Measurements from ENCODE around the gene NR2C2AP.
A peak's percentile ranks its signal among the peaks of the same experiment; 100 is the strongest.

Gene NR2C2AP

DNA sequence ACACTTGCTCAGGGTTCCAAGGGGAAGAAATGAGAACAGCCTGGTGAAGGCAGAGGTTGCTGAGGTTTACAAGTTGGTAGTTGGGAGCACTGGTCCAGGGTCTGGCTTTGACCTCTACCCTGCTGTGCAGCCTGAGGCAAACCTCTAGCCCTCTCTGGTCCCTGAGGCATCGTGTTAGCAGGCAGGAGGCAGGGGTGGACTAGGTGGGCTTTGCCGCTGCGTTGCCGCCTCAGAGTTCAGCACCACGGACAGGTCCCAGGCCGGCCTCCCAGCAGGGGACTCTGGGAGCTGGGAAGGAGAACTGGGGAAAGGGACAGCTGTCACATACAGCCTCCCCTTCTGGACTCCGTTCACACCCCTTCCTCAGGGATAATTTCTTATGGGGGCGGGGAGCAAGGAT is 11.7 kb upstream of the NR2C2AP start:
- peak; percentile 89 for DNase-seq (ENCODE audit: low spot score)

DNA sequence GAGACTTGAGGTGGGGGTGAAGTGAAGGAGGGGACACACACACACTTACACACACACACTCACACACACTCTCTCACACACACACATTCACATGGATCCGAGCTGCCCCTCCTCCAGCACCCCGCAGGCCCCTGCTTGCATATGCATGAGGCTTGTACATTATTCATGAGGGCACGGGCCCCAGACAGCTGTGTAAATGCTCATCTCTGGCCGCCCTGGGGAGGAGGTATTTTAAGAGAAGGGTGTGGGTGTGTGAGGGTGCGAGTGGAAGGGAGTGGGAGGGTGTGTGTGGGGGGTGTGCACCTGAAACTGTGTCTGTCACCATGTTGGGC is 10.9 kb upstream of the NR2C2AP start:
- no peak for DNase-seq (ENCODE audit: low spot score)

DNA sequence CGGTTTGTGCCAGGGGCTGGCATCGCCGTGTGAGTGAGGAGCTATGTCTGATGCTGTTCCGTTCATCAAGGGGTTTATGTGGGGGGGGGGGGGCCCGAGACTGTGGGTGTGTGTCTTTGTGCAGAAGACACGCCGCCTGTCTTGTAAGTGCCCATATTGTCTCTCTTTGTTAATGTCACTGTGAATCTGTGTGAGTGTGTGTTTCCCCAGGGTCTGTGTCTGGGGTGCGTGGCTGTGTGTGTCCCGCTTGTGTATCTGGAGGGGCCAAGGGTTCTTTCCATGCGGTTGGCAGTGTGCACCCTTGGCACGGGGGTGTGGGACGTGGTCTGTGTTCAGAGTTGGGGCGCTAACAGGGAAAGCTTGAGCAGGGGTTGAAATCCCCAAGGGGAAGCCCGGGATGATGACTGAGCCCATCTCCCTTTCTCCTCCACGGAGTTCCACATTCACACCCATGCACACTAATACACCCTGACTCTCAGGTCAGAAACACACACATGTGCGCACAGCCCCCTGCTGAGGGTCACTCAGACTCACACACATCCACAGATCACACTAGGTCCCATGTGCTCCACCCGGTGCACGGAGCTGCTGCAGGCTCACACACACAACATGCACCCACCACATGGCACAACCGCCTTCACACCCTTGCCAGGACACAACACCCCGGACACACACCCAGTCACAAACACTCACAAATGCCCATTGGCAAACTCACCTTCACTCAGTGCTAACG is 10.4 kb upstream of the NR2C2AP start:
- no peak for DNase-seq (ENCODE audit: low spot score)

- DNase-seq (ENCODE audit: low spot score), result no peak
These were observed 9.7 kb upstream of the NR2C2AP start for GRCh38 chr19:19212916-19213315.

DNA sequence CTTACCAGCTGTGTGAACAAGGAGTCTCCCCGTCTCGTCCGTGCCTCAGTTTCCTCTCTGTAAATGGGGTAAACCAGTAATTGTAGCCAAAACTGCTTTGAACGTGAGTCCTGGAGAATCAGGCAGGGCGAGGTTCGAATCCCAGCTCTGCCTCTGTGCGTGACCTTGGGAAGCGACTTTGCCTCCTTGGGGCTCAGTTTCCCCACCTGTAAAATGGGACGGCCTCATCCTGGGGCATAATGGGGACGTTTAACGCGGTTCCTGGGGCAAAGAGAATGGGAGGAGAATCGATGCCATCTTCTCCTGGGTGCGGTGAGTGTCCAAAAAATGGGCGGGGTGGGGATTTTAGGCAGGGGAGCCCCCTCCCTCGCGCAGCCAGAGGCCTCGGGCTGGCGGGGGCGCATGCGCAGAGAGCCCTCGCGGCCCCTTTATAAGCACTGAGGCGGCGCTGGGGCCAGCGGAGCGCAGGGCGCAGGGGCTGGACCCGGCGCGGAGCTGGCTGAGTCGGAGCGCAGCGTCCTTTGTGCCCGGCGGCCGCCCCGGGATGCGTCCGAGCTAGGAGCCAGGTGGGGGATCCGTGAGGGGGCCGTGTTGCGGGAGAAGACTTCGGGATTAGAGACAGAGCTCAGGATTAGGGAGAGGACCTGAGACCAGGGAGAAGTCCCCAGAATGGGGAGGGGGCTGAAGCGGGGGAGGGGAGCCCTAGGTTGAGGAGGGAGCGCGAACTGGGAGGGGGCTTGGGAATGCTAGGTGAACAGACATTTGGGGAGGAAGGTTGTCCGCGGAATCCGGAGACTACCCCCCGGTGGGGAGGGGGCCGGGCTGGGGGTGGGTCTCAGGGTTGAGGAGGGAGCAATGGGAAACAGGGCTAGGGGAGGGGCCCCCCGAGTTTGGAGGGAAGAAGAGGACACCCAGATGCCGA is 8.5 kb upstream of the NR2C2AP start, which contains the start of gene NCAN:
NCAN (plus strand) TSS at position 460 of the 922 bp plus-strand sequence. CDS start 4,996 bp downstream, outside the sequence.
- peak; percentile 85 for DNase-seq (ENCODE audit: low spot score)

DNA sequence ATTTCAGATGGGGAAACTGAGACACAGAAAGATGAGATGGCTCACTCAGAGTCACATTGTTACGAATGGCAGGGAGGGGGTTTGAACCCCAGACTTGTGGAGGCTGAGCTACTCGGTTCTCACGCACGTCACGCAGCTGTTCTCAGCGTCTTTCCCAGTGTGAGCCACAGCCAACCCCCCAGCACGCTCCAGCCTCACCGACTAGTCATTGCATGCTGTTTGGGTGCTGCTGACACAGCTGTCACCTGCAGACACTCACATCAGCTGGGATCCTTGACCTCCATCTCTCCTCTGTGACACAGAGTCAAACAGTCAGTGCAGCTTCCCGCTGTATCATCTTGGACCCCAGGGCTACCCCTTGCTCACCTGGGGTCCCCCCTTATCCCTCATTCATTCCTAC is 6.2 kb upstream of the NR2C2AP start:
- DNase-seq (ENCODE audit: low spot score), result no peak

- DNase-seq (ENCODE audit: low spot score), result no peak
These were observed 4.7 kb upstream of the NR2C2AP start for GRCh38 chr19:19207637-19208572.

DNA sequence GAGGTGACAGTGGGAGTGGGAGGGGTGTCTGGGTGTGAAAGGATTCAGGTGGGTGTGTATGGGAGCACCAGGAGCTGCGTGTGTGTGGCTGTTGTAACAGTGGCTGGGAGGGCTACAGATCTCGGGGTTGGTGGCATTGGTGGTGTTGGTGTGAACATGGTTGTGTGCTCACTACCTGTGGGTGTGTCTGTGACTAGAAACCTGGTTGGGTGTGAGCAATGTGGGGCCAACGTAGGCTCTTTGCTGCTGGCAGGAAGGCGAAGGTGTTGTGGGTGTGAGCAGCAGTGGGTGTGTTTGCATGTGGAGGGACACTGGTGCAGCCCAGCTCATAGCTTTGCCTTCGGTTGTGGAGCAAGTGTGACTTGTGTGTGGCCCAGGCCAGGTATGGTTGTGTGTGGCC is 3.7 kb upstream of the NR2C2AP start:
- no peak for DNase-seq (ENCODE audit: low spot score)

GRCh38 chr19:19205416-19206410 is 2.5 kb upstream of the NR2C2AP start:
- DNase-seq (ENCODE audit: low spot score), result no peak

DNA sequence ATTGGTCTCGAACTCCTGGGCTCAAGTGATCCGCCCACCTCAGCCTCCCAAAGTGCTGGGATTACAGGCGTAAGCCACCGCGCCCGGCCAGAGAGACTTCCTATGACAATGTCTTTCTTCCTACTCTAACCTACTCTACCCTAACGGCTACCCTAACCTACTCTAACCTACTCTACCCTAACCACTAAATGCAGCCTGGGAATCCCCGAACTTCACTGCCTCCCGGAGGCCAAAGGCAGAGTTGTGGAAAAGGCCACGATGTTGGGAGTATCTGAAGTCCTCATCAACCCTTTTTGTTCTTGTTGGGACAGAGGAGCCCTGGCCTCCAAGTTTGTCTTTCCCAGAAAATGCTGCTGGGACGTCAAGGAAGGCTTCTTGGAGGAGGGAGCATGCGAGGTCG is 967 bp upstream of the NR2C2AP start:
- peak; percentile 62 for DNase-seq (ENCODE audit: low spot score)

DNA sequence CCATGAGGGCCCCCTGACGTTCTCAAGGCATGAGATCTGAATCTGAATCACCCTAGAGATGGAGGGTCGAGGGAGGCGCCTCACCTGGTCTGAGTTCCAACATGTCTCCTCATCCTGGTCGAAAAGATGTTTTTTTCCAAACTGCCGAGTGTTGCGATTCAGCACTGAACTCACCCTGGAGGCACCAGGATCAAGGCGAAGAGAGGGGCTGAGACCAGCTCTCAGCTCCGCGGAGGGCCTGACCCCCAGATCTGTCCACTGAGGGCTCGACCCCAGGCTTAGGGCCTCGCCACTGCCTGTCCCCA is 555 bp downstream of the NR2C2AP start:
- no peak for DNase-seq (ENCODE audit: low spot score)

GRCh38 chr19:19201697-19202630 is 1.2 kb downstream of the NR2C2AP start:
- DNase-seq (ENCODE audit: low spot score), result no peak

DNA sequence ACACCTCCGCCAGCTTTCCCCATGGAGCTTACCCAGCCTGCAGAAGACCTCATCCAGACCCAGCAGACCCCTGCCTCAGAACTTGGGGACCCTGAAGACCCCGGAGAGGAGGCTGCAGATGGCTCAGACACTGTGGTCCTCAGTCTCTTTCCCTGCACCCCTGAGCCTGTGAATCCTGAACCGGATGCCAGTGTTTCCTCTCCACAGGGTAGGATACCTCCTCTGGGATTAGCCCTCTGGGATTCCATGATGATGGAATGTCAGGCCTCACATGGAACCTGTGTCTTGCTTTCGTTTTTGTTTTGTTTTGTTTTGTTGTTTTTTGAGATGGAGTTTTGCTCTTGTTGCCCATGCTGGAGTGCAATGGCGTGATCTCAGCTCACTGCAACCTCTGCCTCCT is 9.3 kb downstream of the NR2C2AP start:
- no peak for DNase-seq (ENCODE audit: low spot score)

DNA sequence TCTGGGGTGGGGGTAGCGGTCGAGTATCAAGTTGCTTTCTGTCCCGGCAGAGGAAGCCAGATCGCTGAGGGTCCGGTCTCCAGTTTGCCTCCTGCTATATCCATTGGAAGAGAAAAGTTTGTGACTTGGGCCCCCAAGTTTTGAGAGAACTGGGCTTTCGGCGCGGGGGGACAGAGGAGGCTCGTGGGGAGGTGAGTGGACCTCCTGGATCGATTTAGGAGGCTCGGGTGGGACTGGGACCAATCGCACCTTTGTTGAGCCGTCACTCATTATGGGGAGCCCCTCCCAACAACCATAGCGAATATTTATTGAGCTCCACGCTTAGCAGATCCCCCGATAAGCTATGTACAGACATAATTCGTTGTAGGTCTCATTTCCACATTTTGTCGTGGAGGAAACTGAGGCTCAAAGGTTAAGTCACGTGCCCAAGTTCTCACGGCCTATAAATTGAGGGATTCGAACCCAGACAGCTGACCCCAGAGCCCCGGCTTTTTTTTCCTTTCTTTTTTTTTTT is 10.2 kb downstream of the NR2C2AP start:
- no peak for DNase-seq (ENCODE audit: low spot score)

DNA sequence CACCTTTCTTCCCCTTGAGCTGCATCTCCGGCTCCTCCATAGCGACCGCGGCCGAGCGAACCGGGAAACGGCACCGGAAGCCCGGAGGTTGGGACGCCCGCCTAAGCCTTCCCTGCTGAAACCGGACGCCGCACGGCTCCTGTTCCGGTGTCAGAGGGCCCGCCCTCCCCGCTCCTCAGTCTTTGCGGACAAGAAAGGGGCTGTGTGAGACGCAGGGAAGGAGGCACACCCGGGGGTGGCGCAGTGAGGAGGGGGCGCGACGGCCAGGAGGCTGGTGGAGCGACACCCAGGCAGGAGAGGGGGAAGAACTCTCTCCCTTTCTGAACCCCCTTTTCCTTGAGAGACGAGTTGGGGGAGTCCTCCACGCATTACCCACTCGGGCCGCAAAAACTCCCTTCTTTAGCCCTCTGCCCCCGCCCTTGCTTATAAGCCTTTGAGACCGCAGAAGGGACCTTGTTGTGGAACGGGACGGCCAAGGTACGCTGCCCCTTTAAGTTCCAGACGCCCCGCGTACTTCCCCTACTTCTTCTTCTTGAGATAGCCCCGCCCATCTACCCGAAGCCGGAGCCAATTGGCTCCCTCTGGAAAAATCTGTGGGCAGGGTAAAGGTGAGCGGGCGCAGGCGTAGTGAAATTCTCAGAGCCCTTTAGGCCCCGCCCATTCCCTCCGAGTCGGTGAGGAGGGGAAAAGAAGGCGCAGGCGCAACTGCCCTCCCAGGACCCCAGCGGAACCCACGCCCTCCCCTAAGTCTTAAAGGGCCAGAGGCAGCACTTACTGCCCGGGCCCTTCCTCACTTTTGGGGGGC is 10.9 kb downstream of the NR2C2AP start, which contains the start of the genes BORCS8 and RFXANK:
BORCS8 (minus strand) TSS at position 75 of the 805 bp plus-strand sequence; CDS start at position 40, 35 bp downstream.
RFXANK (plus strand) TSS at position 181 of the 805 bp plus-strand sequence. CDS start 1,689 bp downstream, outside the sequence.
- peak; percentile 94 for DNase-seq (ENCODE audit: low spot score)

- no peak for DNase-seq (ENCODE audit: low spot score)
These were observed 11.5 kb downstream of the NR2C2AP start for GRCh38 chr19:19191768-19192077.

DNA sequence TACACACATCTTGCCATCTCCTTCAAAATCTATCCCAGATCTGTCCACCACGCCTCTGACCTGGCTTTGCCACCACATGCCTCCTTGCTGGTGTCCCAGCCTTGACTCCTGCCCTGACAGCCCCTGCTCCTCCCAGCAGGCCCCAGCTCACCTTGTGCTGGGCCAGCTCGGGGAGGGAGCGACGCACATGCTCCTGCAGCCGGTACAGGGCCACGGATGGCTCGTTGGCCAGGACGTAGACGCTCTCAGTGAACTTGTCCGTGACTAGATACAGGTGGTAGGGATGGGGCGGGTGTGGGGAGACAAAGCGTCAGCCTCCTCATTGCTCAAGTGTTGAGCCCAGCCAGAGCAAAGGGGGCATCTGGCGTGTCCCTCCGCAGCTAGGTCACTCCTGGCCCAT is 16.5 kb downstream of the NR2C2AP start:
- no peak for DNase-seq (ENCODE audit: low spot score)

GRCh38 chr19:19185853-19186740 is 17.1 kb downstream of the NR2C2AP start:
- DNase-seq (ENCODE audit: low spot score), result peak; percentile 85
